ENCODE results near the gene C10orf95. TPM values are rescaled to one million over a fixed set of nuclear protein-coding genes. Genes with fewer than 3 reads are reported as not detected.

C10orf95 gene
- total RNA-seq, 6 donors from 2014 or later, result 5.9 to 27.5 (median 15.1) TPM

GRCh38 chr10:102420181-102420713 is 31.1 kb downstream of the C10orf95 start:
- H3K36me3 ChIP-seq, result peaks cover 0 to 22% (median 18%) of the 10 kb centered on the region in 4 donors
- peaks cover 26 to 46% (median 33%) of the 10 kb centered on the region in 4 donors for H3K4me1 ChIP-seq
- no peak for TF ChIP-seq POLR2AphosphoS5 (IDR thresholded peaks at IDR 0.05)
- TF ChIP-seq EP300 (IDR thresholded peaks at IDR 0.05), result no peak
- no peak for TF ChIP-seq POLR2A (IDR thresholded peaks at IDR 0.05)
- TF ChIP-seq CTCF (IDR thresholded peaks at IDR 0.05), result no peak
- H3K4me3 ChIP-seq, result peak overlapping the region; percentile 69 to 99 (median 86)
- peaks cover 0 to 12% (median 1%) of the 10 kb centered on the region in 4 donors for H3K27me3 ChIP-seq
- peaks cover 0 to 3% (median 0%) of the 10 kb centered on the region in 4 donors for H3K9me3 ChIP-seq
- 1 to 2% methylated on average over 11 to 18 of the region's 21 CpGs for WGBS, 2 donors
- ATAC-seq (ENCODE audit: low FRiP score in 2 of 2), result no peak
- H3K27ac ChIP-seq, result peak overlapping the region; percentile 89 to 95 (median 92)
- DNase-seq, result peak in 1 of 2 donors; percentile 40

GRCh38 chr10:102419269-102420180 is 31.8 kb downstream of the C10orf95 start:
- peaks cover 0 to 16% (median 15%) of the 10 kb centered on the region in 4 donors for H3K36me3 ChIP-seq
- ATAC-seq (ENCODE audit: low FRiP score in 2 of 2) (peak; percentile 19 to 37), DNase-seq (peak; percentile 48 to 93)
- H3K27ac ChIP-seq, result peak overlapping the region in 2 of 4 donors; percentile 91 to 94
- peaks cover 0 to 3% (median 0%) of the 10 kb centered on the region in 4 donors for H3K9me3 ChIP-seq
- H3K4me1 ChIP-seq, result peaks cover 26 to 46% (median 33%) of the 10 kb centered on the region in 4 donors
- 1% methylated on average over 25 to 40 of the region's 54 CpGs for WGBS, 2 donors
- H3K27me3 ChIP-seq, result peaks cover 0 to 15% (median 1%) of the 10 kb centered on the region in 4 donors
- TF ChIP-seq POLR2A (IDR thresholded peaks at IDR 0.05), result no peak
- peak overlapping the region; percentile 69 to 99 (median 86) for H3K4me3 ChIP-seq

GRCh38 chr10:102418622-102419268 is 32.6 kb downstream of the C10orf95 start, which contains the start of gene PSD:
Gene PSD, minus strand, starts transcription at chr10:102418785. Its CDS starts 1,747 bp downstream, at chr10:102417038.
- peak within 1 kb of the TSS in 3 of 4 donors; percentile 69 to 94 (median 78) for H3K4me3 ChIP-seq
- peaks cover 0 to 8% (median 7%) of the 10 kb centered on the region in 4 donors for H3K36me3 ChIP-seq
- TF ChIP-seq EP300 (IDR thresholded peaks at IDR 0.05), result no peak
- no peak for TF ChIP-seq POLR2AphosphoS5 (IDR thresholded peaks at IDR 0.05)
- no peak for TF ChIP-seq POLR2A (IDR thresholded peaks at IDR 0.05)
- no peak for TF ChIP-seq CTCF (IDR thresholded peaks at IDR 0.05)
- WGBS, 2 donors, result 0 to 5% methylated on average over 1 to 31 of the region's 45 CpGs
- H3K27me3 ChIP-seq, result peaks cover 0 to 17% (median 1%) of the 10 kb centered on the region in 4 donors
- ATAC-seq (ENCODE audit: low FRiP score in 2 of 2), result no peak
- peaks cover 26 to 38% (median 33%) of the 10 kb centered on the region in 4 donors for H3K4me1 ChIP-seq
- peaks cover 0 to 3% (median 0%) of the 10 kb centered on the region in 4 donors for H3K9me3 ChIP-seq
- no peak within 1 kb of the TSS for H3K27ac ChIP-seq
- DNase-seq, result peak in 1 of 2 donors; percentile 72

GRCh38 chr10:102416695-102417094 is 34.6 kb downstream of the C10orf95 start:
- Histone ChIP-seq H3K9me3 (peaks cover 0 to 3% (median 0%) of the 10 kb centered on the region in 4 donors), H3K4me3 (no peak overlapping the region), H3K27ac (no peak overlapping the region), H3K4me1 (peaks cover 16 to 18% (median 17%) of the 10 kb centered on the region in 4 donors), H3K36me3 (no peaks in the 10 kb centered on the region), H3K27me3 (peaks cover 0 to 28% (median 4%) of the 10 kb centered on the region in 4 donors)
- DNase-seq (no peak), ATAC-seq (ENCODE audit: low FRiP score in 2 of 2) (no peak)
- TF ChIP-seq CTCF (IDR thresholded peaks at IDR 0.05), result no peak
- no peak for TF ChIP-seq EP300 (IDR thresholded peaks at IDR 0.05)
- TF ChIP-seq POLR2A (IDR thresholded peaks at IDR 0.05), result no peak
- TF ChIP-seq POLR2AphosphoS5 (IDR thresholded peaks at IDR 0.05), result no peak
- WGBS, 2 donors, result 78 to 88% methylated on average over 20 of the region's 20 CpGs
